Thyroid gland (tissue), 4 donors: ENCODE measurements around the gene UBN1. TPM values are rescaled to one million over a fixed set of nuclear protein-coding genes. Genes with fewer than 3 reads are reported as not detected.

Experiments used
- DNase-seq, 2 donors: peaks; one replicate each; pipeline ENCODE4 v3.0.0-alpha.2; 2019
- H3K27ac ChIP-seq, 3 donors: fragments of 200-600 bp; sonication (generic); 1 replicate in 2 of 3; 2 replicates in 1 of 3; pipeline ENCODE4 v1.5.1; 2016 to 2019; ENCODE audit warnings: mild to moderate bottlenecking in 1 of 3, moderate library complexity in 1 of 3
- H3K27me3 ChIP-seq: fragments of 200-600 bp; sonication (generic); one replicate; pipeline ENCODE4 v1.5.1; 2019
- H3K36me3 ChIP-seq, 2 donors: fragments of 200-600 bp; sonication (generic); one replicate each; pipeline ENCODE4 v1.5.1; 2016 to 2019
- H3K4me1 ChIP-seq, 2 donors: fragments of 200-600 bp; sonication (generic); one replicate each; pipeline ENCODE4 v1.5.1; 2017 to 2019
- H3K4me3 ChIP-seq, 3 donors: fragments of 200-600 bp; sonication (generic); replicated peaks in 1 of 3; 1 replicate in 2 of 3; 2 replicates in 1 of 3; pipeline ENCODE4 v1.5.1; 2016; ENCODE audit warnings: mild to moderate bottlenecking in 1 of 3
- H3K9me3 ChIP-seq: fragments of 200-600 bp; sonication (generic); one replicate; pipeline ENCODE4 v1.5.1; 2017
- POLR2A ChIP-seq, 2 donors: fragments of 450-650 bp; IDR thresholded peaks; one replicate each; pipeline ENCODE4 v1.6.1; 2017; ENCODE audit warnings: antibody characterized with exemption in 2 of 2, mild to moderate bottlenecking in 2 of 2, moderate library complexity in 1 of 2
- WGBS, 2 donors: methylation state at CpG; one replicate each; pipeline ENCODE4 v1.1.5; 2017; 5-methylcytosine and 5-hydroxymethylcytosine counted together
- intact Hi-C: fragments of 100-400 bp; cut with DNase I; formaldehyde crosslinking; loops from one replicate; pipeline ENCODE4 v1.15.1; 2023
- total RNA-seq, 4 donors: library from RNA; depleted of rRNA; stranded (reverse); fragments of >200 nt; gene quantifications; one replicate each; pipeline ENCODE4 v1.2.3, GENCODE V29; 2016
- TF ChIP-seq, protein P1 (sequence below), 6 experiments: fragments of 200-600 bp in 3 of 6; fragments of 450-650 bp in 3 of 6; sonication (generic) in 3 of 6; IDR thresholded peaks; one replicate each; pipeline ENCODE4 v1.5.1; 2016 to 2019; ENCODE audit warnings: antibody characterized with exemption in 6 of 6, mild to moderate bottlenecking in 2 of 6, inconsistent platforms in 1 of 6, moderate library complexity in 1 of 6

UBN1 gene
- total RNA-seq, 4 donors from 2014 or later: 27.9 to 40.7 (median 30.5) TPM

DNA sequence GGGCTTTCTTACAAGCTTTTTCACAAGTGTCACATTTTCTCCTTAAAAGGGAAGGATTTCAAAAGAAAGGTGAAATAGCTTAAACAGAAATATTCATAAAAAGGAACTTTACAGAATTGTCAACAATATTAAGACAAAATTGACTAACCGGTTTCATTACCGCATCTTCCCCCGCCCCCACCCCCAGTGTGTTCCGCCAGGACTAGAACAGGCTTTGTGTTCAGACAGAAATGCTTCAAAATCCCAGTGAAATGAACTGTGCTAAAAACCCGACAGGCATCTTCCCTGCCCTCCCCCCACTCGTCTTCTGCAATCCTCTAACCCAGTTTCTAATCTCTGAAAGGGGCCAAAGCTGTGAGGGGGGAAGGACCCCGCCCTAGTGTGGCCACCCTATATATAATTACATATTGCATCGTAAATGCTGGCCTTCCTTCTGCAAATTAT, 43.9 kb upstream of the UBN1 start:
- H3K4me3 ChIP-seq: peak overlapping the region in 2 of 3 donors; percentile 58 to 80
- WGBS, 2 donors: 62 to 74% methylated on average over 8 of the region's 8 CpGs
- no peaks in the 10 kb centered on the region for H3K27me3 ChIP-seq
- peaks cover 9 to 14% of the 10 kb centered on the region in 2 donors for H3K36me3 ChIP-seq
- H3K27ac ChIP-seq: no peak overlapping the region
- peaks cover 8% of the 10 kb centered on the region in 2 donors for H3K4me1 ChIP-seq
- DNase-seq: no peak
- intact Hi-C loops: loop anchor here (5.0 kb wide), 2 partner anchors 36 to 154 kb away; partner anchors contain the start of genes SEC14L5 and ZNF500
- no peak for TF ChIP-seq POLR2A (IDR thresholded peaks at IDR 0.05)
- TF ChIP-seq, protein P1, sequence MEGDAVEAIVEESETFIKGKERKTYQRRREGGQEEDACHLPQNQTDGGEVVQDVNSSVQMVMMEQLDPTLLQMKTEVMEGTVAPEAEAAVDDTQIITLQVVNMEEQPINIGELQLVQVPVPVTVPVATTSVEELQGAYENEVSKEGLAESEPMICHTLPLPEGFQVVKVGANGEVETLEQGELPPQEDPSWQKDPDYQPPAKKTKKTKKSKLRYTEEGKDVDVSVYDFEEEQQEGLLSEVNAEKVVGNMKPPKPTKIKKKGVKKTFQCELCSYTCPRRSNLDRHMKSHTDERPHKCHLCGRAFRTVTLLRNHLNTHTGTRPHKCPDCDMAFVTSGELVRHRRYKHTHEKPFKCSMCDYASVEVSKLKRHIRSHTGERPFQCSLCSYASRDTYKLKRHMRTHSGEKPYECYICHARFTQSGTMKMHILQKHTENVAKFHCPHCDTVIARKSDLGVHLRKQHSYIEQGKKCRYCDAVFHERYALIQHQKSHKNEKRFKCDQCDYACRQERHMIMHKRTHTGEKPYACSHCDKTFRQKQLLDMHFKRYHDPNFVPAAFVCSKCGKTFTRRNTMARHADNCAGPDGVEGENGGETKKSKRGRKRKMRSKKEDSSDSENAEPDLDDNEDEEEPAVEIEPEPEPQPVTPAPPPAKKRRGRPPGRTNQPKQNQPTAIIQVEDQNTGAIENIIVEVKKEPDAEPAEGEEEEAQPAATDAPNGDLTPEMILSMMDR (IDR thresholded peaks at IDR 0.05): no peak
- no peaks in the 10 kb centered on the region for H3K9me3 ChIP-seq

DNA sequence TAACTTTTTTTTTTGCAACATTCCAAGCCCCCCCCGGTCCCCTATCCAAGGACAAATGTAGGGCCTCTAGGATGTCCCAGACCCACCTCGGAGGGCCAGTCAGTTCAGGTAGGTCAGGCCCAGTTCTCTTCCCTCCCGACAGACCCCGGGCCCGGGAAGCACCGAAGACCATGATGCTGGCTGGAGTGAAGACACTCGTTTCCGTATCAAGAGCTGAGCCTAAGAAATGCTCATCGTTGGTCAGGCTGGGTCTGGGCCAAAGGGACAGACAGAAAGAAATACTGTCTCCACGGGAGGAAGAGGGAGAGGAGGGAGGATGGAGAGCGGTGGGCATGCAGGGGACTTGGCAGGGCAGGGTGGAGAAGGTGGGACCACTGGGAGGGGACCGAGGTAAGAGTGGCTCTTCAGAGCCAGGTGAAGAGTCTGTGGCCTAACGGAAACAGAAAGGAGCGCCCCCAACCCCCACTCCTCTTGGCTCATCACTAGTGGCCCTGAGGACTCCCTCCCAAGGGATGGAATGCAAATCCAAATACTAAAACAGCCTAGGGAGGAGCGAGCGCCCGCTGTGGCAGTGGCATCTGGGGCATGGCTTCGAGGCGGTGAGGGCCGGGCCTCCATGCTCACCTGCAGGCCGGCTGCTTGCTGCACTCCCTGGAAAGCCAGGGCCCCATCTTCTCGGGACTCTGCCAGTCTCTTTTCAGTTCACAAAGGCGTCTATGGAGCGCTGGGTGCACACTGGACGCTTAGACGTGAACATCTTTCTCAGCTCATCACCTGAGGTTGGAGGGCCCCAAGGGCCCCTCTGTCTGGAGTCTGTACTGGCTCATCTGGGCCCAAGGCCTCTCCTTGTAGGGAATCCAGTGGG, 43.2 kb upstream of the UBN1 start:
- no peaks in the 10 kb centered on the region for H3K27me3 ChIP-seq
- H3K36me3 ChIP-seq: peaks cover 14% of the 10 kb centered on the region in 2 donors
- no peak overlapping the region for H3K27ac ChIP-seq
- TF ChIP-seq, protein P1 (IDR thresholded peaks at IDR 0.05): no peak
- no peak for TF ChIP-seq POLR2A (IDR thresholded peaks at IDR 0.05)
- intact Hi-C loops: loop anchor here (5.0 kb wide), 2 partner anchors 37 to 153 kb away; partner anchors contain the start of genes SEC14L5 and ZNF500
- 82 to 91% methylated on average over 25 of the region's 26 CpGs for WGBS, 2 donors
- H3K4me1 ChIP-seq: peaks cover 8% of the 10 kb centered on the region in 2 donors
- no peak for DNase-seq
- H3K9me3 ChIP-seq: no peaks in the 10 kb centered on the region
- no peak overlapping the region for H3K4me3 ChIP-seq

DNA sequence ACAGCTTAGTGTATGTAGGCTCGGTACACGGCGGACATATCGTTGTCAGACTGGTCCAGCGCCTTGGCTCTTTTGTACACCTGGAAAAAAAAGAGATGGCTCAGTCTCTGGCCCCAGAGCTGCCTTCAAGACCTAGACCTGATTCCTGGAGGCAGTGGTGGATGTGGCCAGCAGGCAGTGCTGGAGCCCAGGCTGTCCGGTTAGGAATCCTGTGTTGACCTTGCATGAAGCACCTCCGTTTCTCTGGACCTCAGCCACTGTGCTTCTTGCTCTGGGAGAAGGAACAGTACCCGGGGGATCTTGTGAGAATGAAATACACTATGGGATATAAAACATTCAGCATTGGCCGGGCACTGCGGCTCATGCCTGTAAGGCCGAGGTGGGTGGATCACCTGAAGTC, 42.0 kb upstream of the UBN1 start:
- peaks cover 14 to 25% of the 10 kb centered on the region in 2 donors for H3K36me3 ChIP-seq
- WGBS, 2 donors: 89 to 96% methylated on average over 11 of the region's 11 CpGs

DNA sequence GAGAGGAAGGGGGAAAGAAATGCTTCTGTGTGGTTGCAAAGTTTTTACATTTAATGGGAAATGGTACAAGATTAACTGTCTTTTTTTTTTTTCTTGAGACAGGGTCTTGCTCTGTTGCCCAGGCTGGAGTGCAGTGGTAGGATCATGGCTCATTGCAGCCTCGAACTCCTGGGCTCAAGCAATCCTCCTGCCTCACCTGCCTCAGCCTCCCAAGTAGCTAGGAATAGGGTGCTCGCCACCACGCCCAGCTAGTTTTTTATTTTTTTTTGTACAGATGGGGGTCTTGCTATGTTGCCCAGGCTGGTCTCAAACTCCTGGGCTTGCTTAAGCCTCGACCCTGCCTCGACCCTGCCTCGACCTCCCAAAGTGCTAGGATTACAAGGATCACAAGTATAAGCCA, 41.0 kb upstream of the UBN1 start:
- Histone ChIP-seq H3K9me3 (no peaks in the 10 kb centered on the region), H3K27me3 (no peaks in the 10 kb centered on the region), H3K27ac (no peak overlapping the region), H3K36me3 (peaks cover 14 to 33% of the 10 kb centered on the region in 2 donors), H3K4me3 (no peak overlapping the region), H3K4me1 (peaks cover 6 to 8% of the 10 kb centered on the region in 2 donors)
- intact Hi-C loops: no loop called here
- no peak for DNase-seq
- WGBS, 2 donors: 97 to 98% methylated on average over 6 of the region's 6 CpGs
- TF ChIP-seq, protein P1 (IDR thresholded peaks at IDR 0.05): no peak
- TF ChIP-seq POLR2A (IDR thresholded peaks at IDR 0.05): no peak

More for the DNA sequence above, 42.0 kb upstream of the UBN1 start:
- no peak overlapping the region for H3K27ac ChIP-seq
- H3K27me3 ChIP-seq: no peaks in the 10 kb centered on the region
- intact Hi-C loops: no loop called here
- TF ChIP-seq, protein P1 (IDR thresholded peaks at IDR 0.05): no peak
- TF ChIP-seq POLR2A (IDR thresholded peaks at IDR 0.05): no peak
- H3K4me1 ChIP-seq: peaks cover 8% of the 10 kb centered on the region in 2 donors
- H3K9me3 ChIP-seq: no peaks in the 10 kb centered on the region
- no peak overlapping the region for H3K4me3 ChIP-seq
- DNase-seq: no peak

DNA sequence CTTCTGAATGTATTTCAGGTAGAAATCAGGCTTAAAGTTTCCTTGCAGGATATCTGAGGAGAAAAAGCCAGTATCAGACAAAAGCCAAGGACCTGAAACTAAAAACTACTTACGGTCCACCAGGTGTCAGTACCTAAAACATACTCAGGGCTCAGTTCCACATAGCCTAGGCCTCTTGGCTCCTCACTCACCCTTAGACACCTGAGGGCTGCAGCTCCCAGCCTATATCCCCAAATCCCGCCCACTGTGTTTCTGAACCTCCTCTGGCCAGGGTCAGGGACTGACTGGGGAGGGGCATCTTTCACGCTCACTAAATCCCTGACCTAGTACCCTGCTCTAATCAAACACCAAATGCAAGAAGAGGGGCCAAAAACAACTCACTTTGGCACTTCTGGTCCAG, 36.0 kb upstream of the UBN1 start:
- no peak for DNase-seq
- H3K4me3 ChIP-seq: no peak overlapping the region
- 93 to 96% methylated on average over 3 of the region's 3 CpGs for WGBS, 2 donors
- no peaks in the 10 kb centered on the region for H3K27me3 ChIP-seq
- no peaks in the 10 kb centered on the region for H3K4me1 ChIP-seq
- H3K9me3 ChIP-seq: no peaks in the 10 kb centered on the region
- peaks cover 26 to 74% of the 10 kb centered on the region in 2 donors for H3K36me3 ChIP-seq
- TF ChIP-seq POLR2A (IDR thresholded peaks at IDR 0.05): no peak
- TF ChIP-seq, protein P1 (IDR thresholded peaks at IDR 0.05): no peak
- H3K27ac ChIP-seq: no peak overlapping the region
- intact Hi-C loops: no loop called here
